Left lung (tissue), 10 donors: ENCODE data around the gene P2RY8. TPM values are rescaled to one million over a fixed set of nuclear protein-coding genes. Genes with fewer than 3 reads are reported as not detected.
A peak's percentile ranks its signal among the peaks of the same experiment; 100 is the strongest.

Experiments
- ATAC-seq: fragments of 200-7000 bp; cut with Tn5 transposase; one replicate; pipeline ENCODE4 v1.9.1; 2020; ENCODE audit warnings: moderate library complexity
- DNase-seq, 4 donors: peaks; one replicate each; pipeline ENCODE4 v3.0.0-alpha.2; 2013 to 2020
- H3K27ac ChIP-seq, 2 donors: fragments of 200-600 bp; sonication (generic) in 1 of 2; one replicate each; pipeline versions ENCODE4 v1.5.0 to v1.8.0; 2020 to 2021
- H3K27me3 ChIP-seq, 2 donors: fragments of 200-600 bp; sonication (generic) in 1 of 2; one replicate each; pipeline versions ENCODE4 v1.5.0 to v1.8.0; 2020 to 2021
- H3K36me3 ChIP-seq, 2 donors: fragments of 200-600 bp; sonication (generic) in 1 of 2; one replicate each; pipeline versions ENCODE4 v1.5.0 to v1.8.0; 2020 to 2021
- H3K4me1 ChIP-seq, 2 donors: fragments of 200-600 bp; one replicate each; pipeline ENCODE4 v1.8.0; 2021
- H3K4me3 ChIP-seq, 2 donors: fragments of 200-600 bp; sonication (generic) in 1 of 2; one replicate each; pipeline versions ENCODE4 v1.5.0 to v1.8.0; 2020 to 2021; ENCODE audit warnings: mild to moderate bottlenecking in 1 of 2
- H3K9me3 ChIP-seq, 2 donors: fragments of 200-600 bp; sonication (generic) in 1 of 2; one replicate each; pipeline versions ENCODE4 v1.5.0 to v1.8.0; 2020 to 2021
- intact Hi-C, 2 donors: fragments of 100-400 bp; cut with DNase I; formaldehyde crosslinking; loops; one replicate each; pipeline versions ENCODE4 v1.11.2 to v1.14.2; 2022
- polyA plus RNA-seq, 6 donors: library from polyadenylated mRNA; unstranded; fragments of 120-200 nt; gene quantifications; one replicate each; pipeline ENCODE4 v1.2.1, GENCODE V29; 2013; ENCODE audit not compliant: insufficient read length in 6 of 6
- total RNA-seq, 2 donors: library from RNA; stranded (reverse); fragmentation: NEBNext Ultra II Directional; extraction: Animal tissue kit (Norgen Biotek cat#: 25700); gene quantifications; one replicate each; pipeline ENCODE4 v1.2.1, GENCODE V29; 2021
- TF ChIP-seq, protein P1 (sequence below), 2 donors: fragments of 200-600 bp; sonication (generic) in 1 of 2; IDR thresholded peaks; one replicate each; pipeline versions ENCODE4 v1.5.0 to v1.8.0; 2021; ENCODE audit warnings: antibody characterized with exemption in 2 of 2
- donor health status: DM: no; HTN: yes; CAD: no.
- donor health status: DM: no; HTN: no; CAD: no.

P2RY8 gene
- total and polyA plus RNA-seq, 8 donors, result 0.55 to 6.9 (median 0.69) TPM

DNA sequence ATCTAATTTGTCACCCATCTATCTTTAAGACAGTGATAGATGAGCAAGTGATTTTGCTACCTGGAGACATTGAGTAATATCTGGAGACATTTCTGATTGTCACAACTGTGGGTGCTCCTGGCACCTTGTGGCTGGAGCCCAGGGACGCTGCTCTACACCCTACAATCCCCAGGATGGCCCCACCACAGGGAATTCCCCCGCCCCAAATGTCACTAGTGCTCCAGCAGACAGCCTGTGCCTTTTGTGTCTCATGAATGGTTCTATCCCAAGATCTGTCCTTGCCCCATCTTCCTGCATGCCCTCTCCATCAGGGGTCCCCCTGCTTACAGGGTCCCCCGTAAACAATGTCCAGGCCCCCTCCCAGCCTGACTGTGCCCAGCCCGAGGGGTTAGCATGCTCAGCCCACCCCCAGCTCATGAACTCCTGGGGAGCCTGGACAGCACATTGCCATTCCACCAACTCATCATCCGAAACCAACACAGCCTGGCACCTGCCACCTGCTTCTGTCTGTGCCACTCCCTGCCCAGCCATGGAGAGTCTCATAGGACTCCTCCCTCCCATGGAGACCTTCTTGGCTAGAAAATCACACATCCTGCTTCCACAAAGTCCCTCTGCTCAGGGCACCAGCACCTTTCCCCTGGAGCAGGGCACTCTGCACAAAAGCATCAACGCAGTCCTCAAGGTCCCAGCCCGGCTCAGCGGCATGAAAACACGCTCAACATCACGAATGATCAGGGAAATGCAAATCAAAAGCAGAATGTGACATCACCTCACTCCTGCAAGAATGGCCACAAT is 5.7 kb downstream of the P2RY8 start:
- no peak for ATAC-seq
- Histone ChIP-seq H3K27me3 (peaks cover 0 to 17% of the 10 kb centered on the region in 2 donors), H3K9me3 (no peaks in the 10 kb centered on the region), H3K36me3 (no peaks in the 10 kb centered on the region), H3K4me3 (no peak overlapping the region), H3K4me1 (peaks cover 0 to 16% of the 10 kb centered on the region in 2 donors), H3K27ac (no peak overlapping the region)
- intact Hi-C loops, result no loop called here
- no peak for DNase-seq
- TF ChIP-seq, protein P1, sequence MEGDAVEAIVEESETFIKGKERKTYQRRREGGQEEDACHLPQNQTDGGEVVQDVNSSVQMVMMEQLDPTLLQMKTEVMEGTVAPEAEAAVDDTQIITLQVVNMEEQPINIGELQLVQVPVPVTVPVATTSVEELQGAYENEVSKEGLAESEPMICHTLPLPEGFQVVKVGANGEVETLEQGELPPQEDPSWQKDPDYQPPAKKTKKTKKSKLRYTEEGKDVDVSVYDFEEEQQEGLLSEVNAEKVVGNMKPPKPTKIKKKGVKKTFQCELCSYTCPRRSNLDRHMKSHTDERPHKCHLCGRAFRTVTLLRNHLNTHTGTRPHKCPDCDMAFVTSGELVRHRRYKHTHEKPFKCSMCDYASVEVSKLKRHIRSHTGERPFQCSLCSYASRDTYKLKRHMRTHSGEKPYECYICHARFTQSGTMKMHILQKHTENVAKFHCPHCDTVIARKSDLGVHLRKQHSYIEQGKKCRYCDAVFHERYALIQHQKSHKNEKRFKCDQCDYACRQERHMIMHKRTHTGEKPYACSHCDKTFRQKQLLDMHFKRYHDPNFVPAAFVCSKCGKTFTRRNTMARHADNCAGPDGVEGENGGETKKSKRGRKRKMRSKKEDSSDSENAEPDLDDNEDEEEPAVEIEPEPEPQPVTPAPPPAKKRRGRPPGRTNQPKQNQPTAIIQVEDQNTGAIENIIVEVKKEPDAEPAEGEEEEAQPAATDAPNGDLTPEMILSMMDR (IDR thresholded peaks at IDR 0.05), result no peak

DNA sequence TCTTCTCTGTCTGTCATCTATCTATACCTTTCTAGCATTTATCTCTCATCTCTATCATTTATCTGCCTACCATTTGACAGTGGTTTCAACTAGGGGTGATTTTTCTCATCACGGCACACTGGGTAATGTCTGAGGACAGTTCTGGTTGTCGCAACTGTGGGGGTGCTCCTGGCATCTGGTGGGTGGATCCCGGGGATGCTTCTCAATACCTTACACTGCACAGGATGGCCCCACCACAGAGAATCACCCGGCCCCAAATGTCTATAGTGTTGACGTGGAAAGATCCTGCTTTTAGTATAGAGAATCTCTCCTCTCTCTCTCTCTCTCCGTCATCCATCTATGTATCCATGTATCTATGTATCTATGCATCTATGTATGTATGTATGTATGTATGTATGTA is 7.2 kb downstream of the P2RY8 start:
- DNase-seq, result no peak
- Histone ChIP-seq H3K27ac (no peak overlapping the region), H3K27me3 (peaks cover 0 to 6% of the 10 kb centered on the region in 2 donors), H3K9me3 (no peaks in the 10 kb centered on the region), H3K4me3 (no peak overlapping the region), H3K36me3 (no peaks in the 10 kb centered on the region), H3K4me1 (peaks cover 0 to 6% of the 10 kb centered on the region in 2 donors)
- intact Hi-C loops, result no loop called here
- ATAC-seq, result no peak
- TF ChIP-seq, protein P1 (IDR thresholded peaks at IDR 0.05), result no peak

DNA sequence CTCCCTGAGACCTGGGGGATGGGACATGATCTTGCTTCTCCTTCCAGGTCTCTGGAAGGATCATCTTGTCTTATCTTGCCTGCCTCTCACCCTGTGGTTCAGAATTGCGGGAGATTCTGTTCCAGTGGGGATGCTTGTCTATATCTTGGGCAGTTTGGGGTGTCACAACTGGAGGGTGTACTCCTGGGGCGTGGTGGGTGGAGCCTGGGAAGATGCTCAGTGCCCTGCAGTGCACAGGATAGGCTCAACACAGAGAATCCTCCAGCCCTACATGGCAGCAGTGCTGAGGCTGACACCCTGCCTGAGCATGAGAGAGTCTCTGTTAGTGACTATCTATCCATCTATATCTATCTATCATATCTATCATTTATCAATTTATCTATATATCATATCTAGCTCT is 7.7 kb downstream of the P2RY8 start:
- peaks cover 0 to 2% of the 10 kb centered on the region in 2 donors for H3K27me3 ChIP-seq
- H3K27ac ChIP-seq, result no peak overlapping the region
- DNase-seq, result no peak
- ATAC-seq, result no peak
- peaks cover 0 to 2% of the 10 kb centered on the region in 2 donors for H3K4me1 ChIP-seq
- TF ChIP-seq, protein P1 (IDR thresholded peaks at IDR 0.05), result no peak
- intact Hi-C loops, result no loop called here
- H3K36me3 ChIP-seq, result no peaks in the 10 kb centered on the region
- no peak overlapping the region for H3K4me3 ChIP-seq
- H3K9me3 ChIP-seq, result no peaks in the 10 kb centered on the region

DNA sequence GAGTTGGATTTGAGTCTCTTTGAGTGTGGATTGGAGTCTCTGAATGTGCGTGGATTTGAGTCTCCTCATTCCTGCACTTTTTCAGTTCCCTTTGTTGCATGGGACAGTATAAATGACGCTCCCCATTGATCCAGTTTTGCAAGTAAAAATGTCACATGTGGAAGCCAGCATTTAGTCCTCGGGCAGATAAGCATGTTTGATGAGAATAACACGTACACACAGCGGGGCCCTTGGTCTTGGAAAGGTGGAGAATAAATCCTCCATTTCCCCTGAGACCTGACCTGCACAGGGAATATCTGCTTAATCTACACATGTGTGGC is 8.1 kb downstream of the P2RY8 start:
- intact Hi-C loops, result no loop called here
- ATAC-seq, result no peak

DNA sequence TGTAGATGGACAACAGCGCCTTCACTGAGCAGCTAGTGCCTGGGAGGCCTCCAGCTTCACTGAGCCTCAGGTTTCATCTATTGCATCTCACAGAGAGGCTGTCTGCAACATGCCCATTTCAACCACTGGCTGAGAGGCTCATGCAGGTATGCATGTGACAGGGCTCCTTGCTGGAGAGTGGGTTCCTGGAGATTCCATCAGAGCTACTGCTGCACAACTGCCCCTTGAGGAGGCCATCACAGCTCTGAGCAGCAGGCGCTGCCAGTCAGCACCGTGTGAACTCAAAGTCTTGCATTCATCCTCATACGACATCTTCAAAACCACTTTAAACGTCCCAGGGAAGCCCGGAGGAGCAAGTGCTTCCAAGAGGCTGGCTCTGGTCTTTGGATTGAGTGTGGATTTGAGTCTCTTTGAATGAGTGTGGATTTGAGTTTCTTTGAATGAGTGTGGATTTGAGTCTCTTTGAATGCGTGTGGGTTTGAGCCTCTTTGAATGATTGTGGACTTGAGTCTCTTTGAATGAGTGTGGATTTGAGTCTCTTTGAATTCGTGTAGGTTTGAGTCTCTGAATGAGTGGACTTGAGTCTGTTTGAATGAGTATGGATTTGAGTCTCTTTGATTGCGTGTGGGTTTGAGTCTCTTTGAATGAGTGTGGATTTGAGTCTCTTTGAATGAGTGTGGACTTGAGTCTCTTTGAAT is 8.7 kb downstream of the P2RY8 start:
- intact Hi-C loops, result no loop called here

More for the DNA sequence above, 8.1 kb downstream of the P2RY8 start:
- Histone ChIP-seq H3K4me3 (no peak overlapping the region), H3K9me3 (no peaks in the 10 kb centered on the region), H3K27me3 (no peaks in the 10 kb centered on the region), H3K4me1 (no peaks in the 10 kb centered on the region), H3K27ac (no peak overlapping the region), H3K36me3 (no peaks in the 10 kb centered on the region)
- DNase-seq, result no peak
- TF ChIP-seq, protein P1 (IDR thresholded peaks at IDR 0.05), result no peak

More for the DNA sequence above, 8.7 kb downstream of the P2RY8 start:
- no peaks in the 10 kb centered on the region for H3K4me1 ChIP-seq
- TF ChIP-seq, protein P1 (IDR thresholded peaks at IDR 0.05), result no peak
- H3K27ac ChIP-seq, result no peak overlapping the region
- H3K27me3 ChIP-seq, result no peaks in the 10 kb centered on the region
- no peak for ATAC-seq
- H3K9me3 ChIP-seq, result no peaks in the 10 kb centered on the region
- H3K4me3 ChIP-seq, result no peak overlapping the region
- DNase-seq, result peak in 1 of 4 donors; percentile 22
- H3K36me3 ChIP-seq, result no peaks in the 10 kb centered on the region
